Left ventricle myocardium inferior (tissue), 1 donor: ENCODE measurements around the gene SLC43A2. TPM values are rescaled to one million over a fixed set of nuclear protein-coding genes. Genes with fewer than 3 reads are reported as not detected.
"Not testable (repeated sequence)": the region's sequence is repeated elsewhere in the genome, so short reads cannot be mapped to it uniquely, and the experiment has no call there.

Source experiments
- DNase-seq: peaks from one replicate; pipeline ENCODE4 v3.0.0-alpha.2; 2020
- H3K27ac ChIP-seq: fragments of 200-600 bp; replicated peaks from 2 replicates; pipeline ENCODE4 v1.8.0; 2021
- H3K27me3 ChIP-seq: fragments of 200-600 bp; 2 replicates; pipeline ENCODE4 v1.8.0; 2021; ENCODE audit warnings: low read depth
- H3K36me3 ChIP-seq: fragments of 200-600 bp; 2 replicates; pipeline ENCODE4 v1.8.0; 2021
- H3K4me1 ChIP-seq: fragments of 200-600 bp; 2 replicates; pipeline ENCODE4 v1.8.0; 2021
- H3K4me3 ChIP-seq: fragments of 200-600 bp; 2 replicates; pipeline ENCODE4 v1.8.0; 2021; ENCODE audit warnings: mild to moderate bottlenecking, moderate library complexity
- H3K9me3 ChIP-seq: fragments of 200-600 bp; replicated peaks from 2 replicates; pipeline ENCODE4 v1.8.0; 2021
- CTCF ChIP-seq: fragments of 200-600 bp; IDR thresholded peaks from 2 replicates; pipeline ENCODE4 v1.8.0; 2021; ENCODE audit warnings: antibody characterized with exemption, mild to moderate bottlenecking, borderline replicate concordance
- intact Hi-C: fragments of 100-400 bp; cut with micrococcal nuclease; formaldehyde crosslinking; loops from one replicate; pipeline ENCODE4 v1.11.0; 2022
- total RNA-seq: library from RNA; stranded (reverse); fragmentation: NEBNext Ultra II Directional; extraction: Animal tissue kit (Norgen Biotek cat#: 25700); gene quantifications from one replicate; pipeline ENCODE4 v1.2.1, GENCODE V29; 2021
- donor health status: DM: no; HTN: yes; CAD: no; lungs with severe emphysema.

SLC43A2 gene
- total RNA-seq, 1 donor from 2014 or later: 4.0 TPM

GRCh38 chr17:1658100-1658499, 29.5 kb upstream of the SLC43A2 start:
- Histone ChIP-seq H3K36me3 (peaks cover 100% of the 10 kb centered on the region), H3K9me3 (no peaks in the 10 kb centered on the region), H3K27ac (no peak overlapping the region), H3K27me3 (no peaks in the 10 kb centered on the region), H3K4me1 (no peaks in the 10 kb centered on the region), H3K4me3 (no peak overlapping the region)
- TF ChIP-seq CTCF: no peak
- intact Hi-C loops: no loop called here
- DNase-seq: no peak

GRCh38 chr17:1653735-1654134, 25.1 kb upstream of the SLC43A2 start:
- TF ChIP-seq CTCF: no peak
- H3K4me3 ChIP-seq: no peak overlapping the region
- no peak for DNase-seq
- H3K27ac ChIP-seq: no peak overlapping the region
- intact Hi-C loops: no loop called here
- H3K36me3 ChIP-seq: peaks cover 85% of the 10 kb centered on the region
- H3K27me3 ChIP-seq: no peaks in the 10 kb centered on the region
- no peaks in the 10 kb centered on the region for H3K9me3 ChIP-seq
- peaks cover 19% of the 10 kb centered on the region for H3K4me1 ChIP-seq

- intact Hi-C loops, DNase-seq: not testable (repeated sequence)
These were observed 24.2 kb upstream of the SLC43A2 start for GRCh38 chr17:1652794-1653193.

GRCh38 chr17:1651559-1651844, 22.9 kb upstream of the SLC43A2 start:
- peak overlapping the region; percentile 100 for H3K27ac ChIP-seq
- no peak for TF ChIP-seq CTCF
- no peaks in the 10 kb centered on the region for H3K9me3 ChIP-seq
- intact Hi-C loops: no loop called here
- DNase-seq: no peak
- H3K4me1 ChIP-seq: peaks cover 41% of the 10 kb centered on the region
- H3K27me3 ChIP-seq: no peaks in the 10 kb centered on the region
- H3K4me3 ChIP-seq: no peak overlapping the region
- peaks cover 69% of the 10 kb centered on the region for H3K36me3 ChIP-seq

More at GRCh38 chr17:1652794-1653193, 24.2 kb upstream of the SLC43A2 start:
- Histone ChIP-seq H3K4me1 (peaks cover 28% of the 10 kb centered on the region), H3K36me3 (peaks cover 75% of the 10 kb centered on the region)
- not testable (repeated sequence) for H3K27ac ChIP-seq, H3K9me3 ChIP-seq, H3K4me3 ChIP-seq, H3K27me3 ChIP-seq

GRCh38 chr17:1650731-1651558, 22.3 kb upstream of the SLC43A2 start:
- H3K27ac ChIP-seq: peak overlapping the region; percentile 100
- no peak for TF ChIP-seq CTCF
- H3K4me1 ChIP-seq: peaks cover 47% of the 10 kb centered on the region
- DNase-seq: no peak
- H3K9me3 ChIP-seq: no peaks in the 10 kb centered on the region
- H3K27me3 ChIP-seq: no peaks in the 10 kb centered on the region
- intact Hi-C loops: no loop called here
- H3K36me3 ChIP-seq: peaks cover 69% of the 10 kb centered on the region
- peak overlapping the region; percentile 95 for H3K4me3 ChIP-seq

GRCh38 chr17:1649844-1650501, 21.3 kb upstream of the SLC43A2 start, which contains the start of gene RILP:
Gene RILP (minus strand): TSS chr17:1649866. CDS start chr17:1649804, 62 bp downstream.
- TF ChIP-seq CTCF: no peak
- Histone ChIP-seq H3K4me1 (peaks cover 57% of the 10 kb centered on the region), H3K27me3 (no peaks in the 10 kb centered on the region), H3K9me3 (no peaks in the 10 kb centered on the region), H3K27ac (peak within 1 kb of the TSS; percentile 100), H3K36me3 (peaks cover 61% of the 10 kb centered on the region), H3K4me3 (peak within 1 kb of the TSS; percentile 95)
- intact Hi-C loops: no loop called here
- DNase-seq: peak; percentile 87
